Suprapubic skin (tissue), 4 donors: ENCODE results near the gene OR4Q2.

ENCODE experiments used
- POLR2A ChIP-seq, 2 donors: fragments of 450-650 bp; IDR thresholded peaks; one replicate each; pipeline ENCODE4 v1.6.1; 2017; ENCODE audit warnings: antibody characterized with exemption in 2 of 2, mild to moderate bottlenecking in 2 of 2, moderate library complexity in 2 of 2
- POLR2AphosphoS5 ChIP-seq, 3 donors: sonication (generic); formaldehyde crosslinking; IDR thresholded peaks; one replicate each; pipeline ENCODE4 v1.6.1; 2017; ENCODE audit warnings: antibody characterized with exemption in 3 of 3
- TF ChIP-seq, protein P1 (sequence below), 2 donors: fragments of 200-600 bp in 1 of 2; fragments of 450-650 bp in 1 of 2; sonication (generic) in 1 of 2; IDR thresholded peaks; one replicate each; pipeline ENCODE4 v1.5.1; 2016 to 2019; ENCODE audit warnings: antibody characterized with exemption in 2 of 2, mild to moderate bottlenecking in 1 of 2, moderate library complexity in 1 of 2

DNA sequence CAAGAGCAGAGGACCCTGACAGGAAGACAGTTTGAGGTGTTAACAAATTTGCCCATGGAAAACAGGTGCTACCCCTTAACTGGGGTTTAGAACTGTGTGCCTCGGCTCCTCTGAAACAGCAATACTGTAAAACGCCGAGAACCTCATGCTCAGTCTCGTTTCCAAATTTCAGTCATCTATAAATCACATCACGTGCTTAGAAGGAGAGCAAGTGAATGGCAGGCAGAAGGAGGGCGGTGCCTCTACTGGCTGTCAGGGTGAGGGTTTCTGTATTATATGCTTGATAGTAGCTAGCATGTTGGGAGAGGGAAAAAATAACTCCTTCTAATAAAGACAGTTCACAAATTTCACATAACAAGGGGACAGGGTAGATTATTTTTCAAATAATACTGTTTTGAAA is 29.1 kb downstream of the OR4Q2 start:
- TF ChIP-seq, protein P1, sequence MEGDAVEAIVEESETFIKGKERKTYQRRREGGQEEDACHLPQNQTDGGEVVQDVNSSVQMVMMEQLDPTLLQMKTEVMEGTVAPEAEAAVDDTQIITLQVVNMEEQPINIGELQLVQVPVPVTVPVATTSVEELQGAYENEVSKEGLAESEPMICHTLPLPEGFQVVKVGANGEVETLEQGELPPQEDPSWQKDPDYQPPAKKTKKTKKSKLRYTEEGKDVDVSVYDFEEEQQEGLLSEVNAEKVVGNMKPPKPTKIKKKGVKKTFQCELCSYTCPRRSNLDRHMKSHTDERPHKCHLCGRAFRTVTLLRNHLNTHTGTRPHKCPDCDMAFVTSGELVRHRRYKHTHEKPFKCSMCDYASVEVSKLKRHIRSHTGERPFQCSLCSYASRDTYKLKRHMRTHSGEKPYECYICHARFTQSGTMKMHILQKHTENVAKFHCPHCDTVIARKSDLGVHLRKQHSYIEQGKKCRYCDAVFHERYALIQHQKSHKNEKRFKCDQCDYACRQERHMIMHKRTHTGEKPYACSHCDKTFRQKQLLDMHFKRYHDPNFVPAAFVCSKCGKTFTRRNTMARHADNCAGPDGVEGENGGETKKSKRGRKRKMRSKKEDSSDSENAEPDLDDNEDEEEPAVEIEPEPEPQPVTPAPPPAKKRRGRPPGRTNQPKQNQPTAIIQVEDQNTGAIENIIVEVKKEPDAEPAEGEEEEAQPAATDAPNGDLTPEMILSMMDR (IDR thresholded peaks at IDR 0.05): no peak
- TF ChIP-seq POLR2AphosphoS5 (IDR thresholded peaks at IDR 0.05): no peak
- no peak for TF ChIP-seq POLR2A (IDR thresholded peaks at IDR 0.05)
